Activated CD8-positive, alpha-beta T cell treated with anti-CD3 and anti-CD28 coated beads for 36 hours (primary cell): ENCODE measurements around the gene SH3D19. TPM values are rescaled to one million over a fixed set of nuclear protein-coding genes. Genes with fewer than 3 reads are reported as not detected.

Experiments used
- ATAC-seq: fragments of 200-7000 bp; cut with Tn5 transposase; one replicate; pipeline ENCODE4 v1.10.0; 2021; ENCODE audit warnings: mild to moderate bottlenecking, moderate library complexity
- CTCF ChIA-PET: fragments of 350-600 bp; sonication (Branson Sonifier 250); formaldehyde crosslinking; loops from one replicate; lab custom pipeline; 2021; ENCODE audit warnings: antibody characterized with exemption; lab: Charles Lee
- POLR2A ChIA-PET: fragments of 350-600 bp; sonication (Branson Sonifier 250); formaldehyde crosslinking; loops from one replicate; lab custom pipeline; 2021; ENCODE audit warnings: antibody characterized with exemption; lab: Charles Lee
- DNase-seq: peaks from one replicate; pipeline ENCODE4 v3.0.0-alpha.2; 2020
- H3K27ac Mint-ChIP-seq: one replicate; pipeline ENCODE4 v1.8.0; 2021; ENCODE audit warnings: mild to moderate bottlenecking, mixed read lengths
- H3K27me3 Mint-ChIP-seq: one replicate; pipeline ENCODE4 v1.8.0; 2021; ENCODE audit warnings: mixed read lengths
- H3K36me3 Mint-ChIP-seq: one replicate; pipeline ENCODE4 v1.8.0; 2021; ENCODE audit warnings: low read depth, mixed read lengths
- H3K4me1 Mint-ChIP-seq: one replicate; pipeline ENCODE4 v1.8.0; 2021; ENCODE audit warnings: low read depth, mixed read lengths
- H3K4me3 Mint-ChIP-seq: one replicate; pipeline ENCODE4 v1.8.0; 2021; ENCODE audit warnings: mild to moderate bottlenecking, moderate library complexity, mixed read lengths
- H3K9me3 Mint-ChIP-seq: one replicate; pipeline ENCODE4 v1.8.0; 2021; ENCODE audit warnings: mixed read lengths
- intact Hi-C: fragments of 100-400 bp; cut with micrococcal nuclease; formaldehyde crosslinking; loops from one replicate; pipeline ENCODE4 v1.10.0; 2022
- total RNA-seq, 2 experiments: library from RNA; stranded (reverse); gene quantifications; one replicate each; pipeline ENCODE4 v1.2.3, GENCODE V29; 2021
- TF ChIP-seq, protein P1 (sequence below): fragments of 200-600 bp; IDR thresholded peaks from one replicate; pipeline ENCODE4 v1.8.0; 2022; ENCODE audit warnings: antibody characterized with exemption, mild to moderate bottlenecking

SH3D19 gene
- total RNA-seq, 2 experiments from 2014 or later = not detected

DNA sequence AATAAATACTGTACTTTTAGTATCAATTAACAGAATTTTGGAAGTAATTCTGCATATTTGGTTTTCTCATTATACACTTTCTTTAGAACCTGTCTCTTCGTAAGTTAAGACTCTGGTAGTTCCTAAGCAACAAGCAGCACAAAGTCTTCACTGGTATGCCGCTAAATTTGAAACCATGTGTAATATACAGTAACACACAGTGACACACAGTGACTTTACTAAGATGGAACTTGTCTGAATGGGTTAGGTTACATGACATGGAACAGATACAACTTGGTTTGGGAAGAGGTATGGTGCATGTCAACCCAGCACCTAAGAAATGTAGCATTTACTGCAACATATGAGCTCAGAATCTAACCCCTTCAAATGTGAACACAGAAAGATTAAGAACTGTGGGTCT, 132.0 kb downstream of the SH3D19 start:
- intact Hi-C loops = no loop called here
- Mint-ChIP-seq H3K9me3 (no peaks in the 10 kb centered on the region), H3K36me3 (no peaks in the 10 kb centered on the region), H3K27ac (no peak overlapping the region), H3K4me1 (no peaks in the 10 kb centered on the region), H3K4me3 (no peak overlapping the region), H3K27me3 (peaks cover 6% of the 10 kb centered on the region)
- ChIA-PET CTCF (no interaction called here), POLR2A (no interaction called here)
- DNase-seq (no peak), ATAC-seq (no peak)
- TF ChIP-seq, protein P1, sequence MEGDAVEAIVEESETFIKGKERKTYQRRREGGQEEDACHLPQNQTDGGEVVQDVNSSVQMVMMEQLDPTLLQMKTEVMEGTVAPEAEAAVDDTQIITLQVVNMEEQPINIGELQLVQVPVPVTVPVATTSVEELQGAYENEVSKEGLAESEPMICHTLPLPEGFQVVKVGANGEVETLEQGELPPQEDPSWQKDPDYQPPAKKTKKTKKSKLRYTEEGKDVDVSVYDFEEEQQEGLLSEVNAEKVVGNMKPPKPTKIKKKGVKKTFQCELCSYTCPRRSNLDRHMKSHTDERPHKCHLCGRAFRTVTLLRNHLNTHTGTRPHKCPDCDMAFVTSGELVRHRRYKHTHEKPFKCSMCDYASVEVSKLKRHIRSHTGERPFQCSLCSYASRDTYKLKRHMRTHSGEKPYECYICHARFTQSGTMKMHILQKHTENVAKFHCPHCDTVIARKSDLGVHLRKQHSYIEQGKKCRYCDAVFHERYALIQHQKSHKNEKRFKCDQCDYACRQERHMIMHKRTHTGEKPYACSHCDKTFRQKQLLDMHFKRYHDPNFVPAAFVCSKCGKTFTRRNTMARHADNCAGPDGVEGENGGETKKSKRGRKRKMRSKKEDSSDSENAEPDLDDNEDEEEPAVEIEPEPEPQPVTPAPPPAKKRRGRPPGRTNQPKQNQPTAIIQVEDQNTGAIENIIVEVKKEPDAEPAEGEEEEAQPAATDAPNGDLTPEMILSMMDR = no peak

DNA sequence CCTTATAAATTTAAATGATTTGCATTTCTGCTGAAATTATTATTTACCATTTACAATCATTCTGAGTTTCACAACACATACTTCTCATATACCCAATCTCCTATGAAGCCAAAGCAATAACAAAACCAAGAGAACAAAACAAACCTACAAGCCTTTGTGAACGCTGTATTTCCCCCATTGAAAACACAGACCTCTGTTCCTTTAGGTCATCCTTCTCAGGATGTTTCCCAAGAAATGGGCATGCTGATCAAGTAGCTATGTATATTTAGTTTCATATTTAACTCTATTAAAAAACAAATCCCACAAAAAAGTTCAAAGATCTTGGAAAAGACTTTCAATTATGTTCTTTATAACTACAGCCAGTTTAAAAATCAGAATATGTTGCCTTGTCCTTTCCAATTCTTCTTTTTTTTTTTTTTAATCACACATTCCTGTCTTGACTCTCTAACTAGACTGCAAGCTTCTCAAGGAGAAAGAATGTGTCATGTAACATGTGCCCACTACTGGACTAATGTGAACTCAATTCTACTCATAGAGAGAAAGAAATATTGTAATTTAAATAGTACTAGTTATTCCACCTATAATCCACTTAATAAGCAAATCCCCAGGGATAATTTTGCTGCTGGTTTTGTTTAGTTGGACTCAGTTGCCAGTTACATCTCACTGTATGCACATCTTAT, 132.7 kb downstream of the SH3D19 start:
- DNase-seq (no peak), ATAC-seq (no peak)
- Mint-ChIP-seq H3K9me3 (no peaks in the 10 kb centered on the region), H3K4me3 (no peak overlapping the region), H3K36me3 (no peaks in the 10 kb centered on the region), H3K27ac (no peak overlapping the region), H3K4me1 (no peaks in the 10 kb centered on the region), H3K27me3 (peaks cover 6% of the 10 kb centered on the region)
- ChIA-PET CTCF (no interaction called here), POLR2A (no interaction called here)
- TF ChIP-seq, protein P1 = no peak
- intact Hi-C loops = no loop called here

DNA sequence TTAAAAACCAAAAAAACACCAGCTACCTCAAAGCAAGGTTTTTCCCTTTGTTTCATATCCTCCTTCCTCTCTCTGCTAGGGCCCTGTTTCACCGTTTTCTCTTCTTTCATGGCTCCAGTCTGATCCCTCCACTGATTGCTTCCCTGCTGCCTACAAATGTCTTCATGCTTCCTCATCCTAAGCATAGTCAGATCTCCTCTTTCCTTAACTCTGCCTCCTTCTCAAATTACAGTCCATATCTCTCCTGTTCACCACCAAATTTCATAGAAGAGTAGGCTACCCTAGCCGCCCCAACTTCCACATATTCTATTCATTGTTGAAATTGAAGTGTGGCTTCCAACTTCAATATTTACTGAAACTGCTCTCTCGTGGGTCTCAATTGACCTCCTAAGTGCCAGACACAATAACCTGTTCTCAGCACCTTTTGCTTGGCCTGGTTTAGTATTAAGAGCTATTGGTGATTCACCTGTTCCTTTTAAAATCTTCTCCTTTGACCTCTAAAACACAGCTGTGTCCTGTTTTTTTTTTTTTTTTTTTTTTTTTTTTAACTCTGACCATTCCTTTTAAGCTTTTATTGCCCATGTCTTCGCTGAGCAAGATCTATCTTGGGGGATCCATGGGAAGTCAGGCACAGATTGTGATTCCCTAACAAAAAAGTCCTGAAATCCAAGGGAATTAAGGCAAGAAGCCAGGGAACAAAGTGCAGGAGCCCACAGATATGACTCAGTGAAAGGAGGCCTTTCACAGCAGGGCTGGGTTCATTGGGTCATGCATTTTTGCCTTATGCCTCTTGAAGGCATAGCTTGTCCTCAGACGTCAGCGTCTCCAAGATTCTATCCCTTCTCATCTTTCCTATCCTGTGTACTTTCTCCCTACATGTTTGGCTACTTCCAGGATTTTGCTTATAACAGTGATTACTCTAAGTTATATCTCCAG, 140.6 kb downstream of the SH3D19 start:
- Mint-ChIP-seq H3K4me3 (no peak overlapping the region), H3K27ac (no peak overlapping the region), H3K4me1 (no peaks in the 10 kb centered on the region), H3K9me3 (no peaks in the 10 kb centered on the region), H3K27me3 (peaks cover 12% of the 10 kb centered on the region), H3K36me3 (no peaks in the 10 kb centered on the region)
- TF ChIP-seq, protein P1 = no peak
- ChIA-PET CTCF (no interaction called here), POLR2A (interaction anchor here (1.2 kb wide), 1 partner anchor 10 kb away, joined by 4 read pairs; no protein-coding TSS in a partner anchor)
- DNase-seq (no peak), ATAC-seq (no peak)
- intact Hi-C loops = no loop called here

DNA sequence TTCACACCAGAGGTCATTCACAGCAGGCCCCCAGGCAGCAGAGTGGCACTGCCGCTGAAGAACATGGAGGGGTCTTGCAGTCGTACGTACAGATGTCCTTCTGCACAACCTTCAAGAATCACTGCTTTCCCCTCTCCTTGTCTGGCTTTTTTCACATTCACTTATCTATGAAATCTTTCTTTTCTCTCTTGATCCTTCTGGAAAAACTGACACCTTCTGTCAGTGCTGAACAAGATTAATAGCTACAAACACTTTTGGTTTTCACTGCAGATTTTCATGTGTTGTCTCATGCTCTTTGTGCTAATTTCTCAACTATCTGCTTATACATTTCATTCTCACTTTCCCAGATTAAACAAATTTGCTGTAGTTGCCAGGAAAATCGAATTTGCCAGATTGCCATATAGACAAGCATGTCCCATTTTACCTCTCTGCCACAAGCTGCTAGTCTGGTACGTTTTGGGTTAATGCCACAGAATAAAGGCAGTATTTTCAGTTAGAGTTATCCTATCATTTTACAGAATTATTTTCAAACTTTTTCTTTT, 142.9 kb downstream of the SH3D19 start:
- CTCF ChIA-PET = no interaction called here
- Mint-ChIP-seq H3K36me3 (no peaks in the 10 kb centered on the region), H3K4me1 (no peaks in the 10 kb centered on the region), H3K4me3 (no peak overlapping the region), H3K27ac (no peak overlapping the region), H3K9me3 (no peaks in the 10 kb centered on the region), H3K27me3 (peaks cover 9% of the 10 kb centered on the region)
- intact Hi-C loops = no loop called here
- ATAC-seq = no peak
- DNase-seq = no peak
- POLR2A ChIA-PET = no interaction called here
- TF ChIP-seq, protein P1 = no peak
